AG04450 (cell line): ENCODE data around the gene LHX3. TPM values are rescaled to one million over a fixed set of nuclear protein-coding genes. Genes with fewer than 3 reads are reported as not detected.

Experiments
- CTCF ChIA-PET: fragments of 300-600, 350-600 bp; formaldehyde crosslinking; extraction: SDS; loops from one replicate; lab custom pipeline; 2022; ENCODE audit warnings: antibody characterized with exemption, inconsistent platforms; lab: Charles Lee
- POLR2A ChIA-PET: fragments of 350-600 bp; formaldehyde crosslinking; extraction: SDS; loops from one replicate; lab custom pipeline; 2021; ENCODE audit warnings: antibody characterized with exemption, inconsistent platforms; lab: Yijun Ruan, JAX
- DNase-seq: peaks from one replicate; pipeline ENCODE4 v3.0.0-alpha.2; 2011; ENCODE audit warnings: low read depth, low spot score
- H3K27ac ChIP-seq: one replicate; pipeline ENCODE4 v1.5.1; 2012; ENCODE audit warnings: low read depth, low read length, control low read depth
- H3K27me3 ChIP-seq: one replicate; pipeline ENCODE4 v1.6.0; 2012; ENCODE audit warnings: low read length; ENCODE audit not compliant: control insufficient read depth, insufficient read depth
- H3K4me3 ChIP-seq: 2 replicates; pipeline ENCODE4 v1.5.1; 2011; ENCODE audit warnings: mild to moderate bottlenecking, low read depth, low read length, control low read depth
- H3K9me3 ChIP-seq: 2 replicates; pipeline ENCODE4 v1.5.1; 2012; ENCODE audit warnings: low read length; ENCODE audit not compliant: control insufficient read depth, insufficient read depth
- CTCF ChIP-seq: IDR thresholded peaks from 2 replicates; pipeline ENCODE4 v1.5.1; 2011; ENCODE audit warnings: low read depth, low read length, control low read depth, inconsistent platforms
- polyA plus RNA-seq: library from polyadenylated mRNA; depleted of rRNA; stranded (reverse); fragments of >200 nt; gene quantifications from 2 replicates; pipeline ENCODE4 v1.2.3, GENCODE V29; 2011

Gene LHX3
- polyA plus RNA-seq, 1 experiment = not detected

GRCh38 chr9:136193127-136193890 lies 11.6 kb downstream of the LHX3 start:
- ChIA-PET POLR2A (no interaction called here), CTCF (interaction anchor here (1.2 to 1.3 kb wide), 2 partner anchors 23 to 90 kb away, joined by 4 to 7 read pairs; no protein-coding TSS in a partner anchor)
- peaks cover 84% of the 10 kb centered on the region for H3K27me3 ChIP-seq
- H3K27ac ChIP-seq = no peak overlapping the region
- no peak for DNase-seq
- H3K9me3 ChIP-seq = no peaks in the 10 kb centered on the region; the same call in 1 of the 2 replicates
- no peak overlapping the region for H3K4me3 ChIP-seq
- no peak for TF ChIP-seq CTCF

GRCh38 chr9:136192289-136193126 lies 12.4 kb downstream of the LHX3 start:
- Histone ChIP-seq H3K4me3 (no peak overlapping the region), H3K27ac (no peak overlapping the region), H3K9me3 (no peaks in the 10 kb centered on the region; the same call in 1 of the 2 replicates), H3K27me3 (peaks cover 83% of the 10 kb centered on the region)
- no peak for TF ChIP-seq CTCF
- POLR2A ChIA-PET = no interaction called here
- CTCF ChIA-PET = interaction anchor here (1.2 to 1.3 kb wide), 2 partner anchors 22 to 91 kb away, joined by 4 to 7 read pairs; no protein-coding TSS in a partner anchor
- no peak for DNase-seq

GRCh38 chr9:136191960-136192286 lies 13.0 kb downstream of the LHX3 start:
- H3K27me3 ChIP-seq = peaks cover 83% of the 10 kb centered on the region
- CTCF ChIA-PET = interaction anchor here (1.2 to 1.3 kb wide), 2 partner anchors 22 to 91 kb away, joined by 4 to 7 read pairs; no protein-coding TSS in a partner anchor
- no peak overlapping the region for H3K4me3 ChIP-seq
- POLR2A ChIA-PET = no interaction called here
- no peak for TF ChIP-seq CTCF
- DNase-seq = no peak
- no peaks in the 10 kb centered on the region; the same call in 1 of the 2 replicates for H3K9me3 ChIP-seq
- no peak overlapping the region for H3K27ac ChIP-seq

- peaks cover 83% of the 10 kb centered on the region for H3K27me3 ChIP-seq
- ChIA-PET CTCF (interaction anchor here (1.3 kb wide), 1 partner anchor 92 kb away, joined by 7 read pairs; no protein-coding TSS in a partner anchor), POLR2A (no interaction called here)
- H3K4me3 ChIP-seq = no peak overlapping the region
- TF ChIP-seq CTCF = no peak
- no peak for DNase-seq
- no peak overlapping the region for H3K27ac ChIP-seq
- H3K9me3 ChIP-seq = no peaks in the 10 kb centered on the region; the same call in 1 of the 2 replicates
Observed at GRCh38 chr9:136191099-136191959, 13.6 kb downstream of the LHX3 start.
